ENCODE measurements around the gene SLCO4A1. TPM values are rescaled to one million over a fixed set of nuclear protein-coding genes. Genes with fewer than 3 reads are reported as not detected.

SLCO4A1 gene
- total and polyA plus RNA-seq, 8 donors: 0.58 to 44.3 (median 11.9) TPM

DNA sequence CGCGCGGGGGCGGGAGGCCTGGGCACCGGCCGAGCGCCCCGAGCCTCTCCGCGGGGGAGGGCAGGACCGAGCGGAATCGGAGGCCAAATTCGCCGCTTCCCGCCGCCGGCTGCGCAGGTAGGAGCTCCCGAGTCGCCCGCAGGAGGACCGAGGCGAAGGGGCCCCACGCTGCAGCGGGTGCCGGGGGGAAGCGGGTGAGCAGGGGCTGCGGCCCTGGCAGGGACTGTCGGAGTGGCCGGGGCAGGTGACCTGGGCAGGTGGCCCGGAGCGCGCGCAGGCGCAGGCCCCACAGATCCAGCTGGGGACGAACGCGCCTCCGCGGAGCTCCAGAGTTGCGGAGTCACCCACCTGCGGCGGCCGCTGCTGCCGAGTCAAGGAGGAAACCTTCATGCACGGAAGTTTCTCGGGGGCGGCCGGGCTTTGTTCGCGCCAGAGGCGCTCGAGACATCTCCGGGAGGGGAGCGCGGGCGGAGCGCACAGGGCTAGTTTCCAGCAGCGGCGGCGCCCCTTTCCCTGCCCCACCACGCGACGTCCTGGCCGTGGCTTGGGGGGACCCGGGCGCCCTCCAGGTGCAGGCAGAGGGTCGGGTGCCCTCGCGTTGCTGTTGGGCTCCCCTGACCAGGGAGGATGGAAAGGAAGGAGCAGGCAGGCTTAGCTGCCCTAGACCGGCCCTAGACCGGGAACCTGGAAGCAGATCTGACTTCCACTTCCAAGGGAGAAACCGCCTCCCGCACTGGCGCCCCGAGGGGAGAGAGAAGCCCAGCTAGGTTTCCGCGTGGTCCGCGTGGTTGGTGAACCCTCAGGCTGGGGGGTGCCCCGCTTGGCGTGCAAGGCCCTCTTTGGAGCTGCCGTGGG lies 590 bp downstream of the SLCO4A1 start:
- TF ChIP-seq POLR2AphosphoS5 (IDR thresholded peaks at IDR 0.05) (peak in 1 of 3 donors; percentile 42), POLR2A (IDR thresholded peaks at IDR 0.05) (peak in 1 of 4 donors; percentile 30), EP300 (IDR thresholded peaks at IDR 0.05) (no peak)
- TF ChIP-seq, protein P1, sequence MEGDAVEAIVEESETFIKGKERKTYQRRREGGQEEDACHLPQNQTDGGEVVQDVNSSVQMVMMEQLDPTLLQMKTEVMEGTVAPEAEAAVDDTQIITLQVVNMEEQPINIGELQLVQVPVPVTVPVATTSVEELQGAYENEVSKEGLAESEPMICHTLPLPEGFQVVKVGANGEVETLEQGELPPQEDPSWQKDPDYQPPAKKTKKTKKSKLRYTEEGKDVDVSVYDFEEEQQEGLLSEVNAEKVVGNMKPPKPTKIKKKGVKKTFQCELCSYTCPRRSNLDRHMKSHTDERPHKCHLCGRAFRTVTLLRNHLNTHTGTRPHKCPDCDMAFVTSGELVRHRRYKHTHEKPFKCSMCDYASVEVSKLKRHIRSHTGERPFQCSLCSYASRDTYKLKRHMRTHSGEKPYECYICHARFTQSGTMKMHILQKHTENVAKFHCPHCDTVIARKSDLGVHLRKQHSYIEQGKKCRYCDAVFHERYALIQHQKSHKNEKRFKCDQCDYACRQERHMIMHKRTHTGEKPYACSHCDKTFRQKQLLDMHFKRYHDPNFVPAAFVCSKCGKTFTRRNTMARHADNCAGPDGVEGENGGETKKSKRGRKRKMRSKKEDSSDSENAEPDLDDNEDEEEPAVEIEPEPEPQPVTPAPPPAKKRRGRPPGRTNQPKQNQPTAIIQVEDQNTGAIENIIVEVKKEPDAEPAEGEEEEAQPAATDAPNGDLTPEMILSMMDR (IDR thresholded peaks at IDR 0.05): no peak
- 1 to 2% (median 1%) methylated on average over 26 to 84 of the region's 84 CpGs for WGBS, 5 donors
- Histone ChIP-seq H3K27ac (peak overlapping the region; percentile 82 to 99 (median 88)), H3K4me3 (peak overlapping the region; percentile 55 to 79 (median 63)), H3K27me3 (peaks cover 5 to 48% (median 6%) of the 10 kb centered on the region in 3 donors), H3K9me3 (no peaks in the 10 kb centered on the region), H3K4me1 (peaks cover 55 to 68% (median 66%) of the 10 kb centered on the region in 4 donors), H3K36me3 (no peaks in the 10 kb centered on the region)
- intact Hi-C loops (cut with DNase I; ENCODE audit: low total_unique reads): no loop called here
- DNase-seq: peak; percentile 67 to 76

DNA sequence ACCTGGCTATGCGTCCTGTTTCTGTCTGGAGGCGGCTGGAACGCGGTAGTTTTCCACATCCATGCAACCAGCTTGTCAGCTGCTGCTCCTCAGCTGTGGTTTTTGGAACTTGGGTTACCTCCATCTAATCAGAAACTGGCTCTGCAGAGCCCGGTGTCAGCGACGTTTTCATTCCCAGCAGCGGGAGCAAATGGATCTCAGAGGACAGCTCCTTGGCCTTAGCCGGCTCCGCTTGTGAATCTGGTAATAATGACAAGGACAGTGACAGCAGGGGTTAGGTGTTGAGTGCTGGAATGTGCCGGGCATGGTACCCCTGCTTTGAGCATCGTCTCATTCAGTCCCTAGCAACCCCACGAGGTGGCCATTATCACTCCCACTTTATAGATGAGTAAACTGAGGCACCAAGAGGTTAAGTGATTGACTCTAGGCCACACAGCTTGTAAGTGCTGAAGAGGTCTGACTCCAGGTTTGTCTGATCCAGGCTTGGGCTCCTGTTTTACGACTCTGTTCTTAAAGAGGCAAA lies 1.3 kb downstream of the SLCO4A1 start:
- DNase-seq: peak in 1 of 2 donors; percentile 55
- Histone ChIP-seq H3K27me3 (peaks cover 5 to 48% (median 6%) of the 10 kb centered on the region in 3 donors), H3K9me3 (no peaks in the 10 kb centered on the region), H3K27ac (peak overlapping the region; percentile 82 to 99 (median 88)), H3K4me3 (peak overlapping the region; percentile 55 to 79 (median 63)), H3K36me3 (no peaks in the 10 kb centered on the region), H3K4me1 (peaks cover 60 to 75% (median 73%) of the 10 kb centered on the region in 4 donors)
- TF ChIP-seq POLR2A (IDR thresholded peaks at IDR 0.05) (no peak), EP300 (IDR thresholded peaks at IDR 0.05) (no peak), POLR2AphosphoS5 (IDR thresholded peaks at IDR 0.05) (peak in 1 of 3 donors; percentile 22)
- 36 to 47% (median 37%) methylated on average over 11 to 14 of the region's 14 CpGs for WGBS, 5 donors
- intact Hi-C loops (cut with DNase I; ENCODE audit: low total_unique reads): no loop called here

DNA sequence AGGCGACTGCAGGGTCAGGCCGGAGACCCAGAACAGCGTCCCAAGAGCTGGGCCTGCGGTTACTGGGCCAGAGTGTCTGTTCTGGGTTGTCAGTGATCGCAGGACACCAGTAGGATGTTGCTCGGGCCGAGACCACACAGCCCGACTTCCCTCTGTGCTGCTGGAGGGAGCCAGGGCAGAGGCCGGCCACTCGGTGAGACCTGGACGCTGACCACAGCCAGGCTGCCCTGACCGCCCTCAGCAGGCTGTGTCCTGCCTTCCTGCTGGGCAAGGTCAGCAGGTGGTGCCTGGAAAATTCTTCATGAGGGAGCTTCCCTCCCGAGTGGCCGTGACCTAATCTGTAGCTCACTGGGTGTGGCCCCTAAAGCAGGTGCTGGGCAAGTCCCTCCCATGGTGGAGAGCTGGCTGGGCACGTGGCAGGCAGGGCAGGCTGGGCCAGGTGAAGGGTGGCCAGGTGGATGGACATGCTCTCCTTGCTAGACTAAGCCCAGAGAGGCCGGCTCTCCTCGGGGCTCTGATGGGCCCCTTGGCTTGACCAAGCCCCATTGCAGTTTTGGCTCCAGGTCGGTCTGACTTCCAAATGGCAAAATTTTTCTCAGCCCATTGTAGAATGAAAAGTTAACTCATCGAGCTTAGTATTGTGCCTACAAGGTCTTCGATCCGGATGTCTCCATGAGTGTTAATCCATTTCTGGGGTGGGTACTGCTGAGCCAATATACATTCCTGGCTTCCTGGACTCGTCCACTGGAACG lies 1.9 kb downstream of the SLCO4A1 start:
- TF ChIP-seq EP300 (IDR thresholded peaks at IDR 0.05): no peak
- TF ChIP-seq POLR2AphosphoS5 (IDR thresholded peaks at IDR 0.05): peak in 2 of 3 donors; percentile 72 to 80
- Histone ChIP-seq H3K4me1 (peaks cover 60 to 81% (median 79%) of the 10 kb centered on the region in 4 donors), H3K9me3 (no peaks in the 10 kb centered on the region), H3K27me3 (peaks cover 5 to 48% (median 6%) of the 10 kb centered on the region in 3 donors), H3K4me3 (peak overlapping the region; percentile 55 to 79 (median 63)), H3K36me3 (peaks cover 0 to 2% (median 0%) of the 10 kb centered on the region in 4 donors), H3K27ac (peak overlapping the region; percentile 82 to 99 (median 88))
- peak; percentile 78 to 80 for DNase-seq
- intact Hi-C loops (cut with DNase I; ENCODE audit: low total_unique reads): no loop called here
- WGBS, 5 donors: 67 to 76% (median 73%) methylated on average over 16 to 23 of the region's 23 CpGs

DNA sequence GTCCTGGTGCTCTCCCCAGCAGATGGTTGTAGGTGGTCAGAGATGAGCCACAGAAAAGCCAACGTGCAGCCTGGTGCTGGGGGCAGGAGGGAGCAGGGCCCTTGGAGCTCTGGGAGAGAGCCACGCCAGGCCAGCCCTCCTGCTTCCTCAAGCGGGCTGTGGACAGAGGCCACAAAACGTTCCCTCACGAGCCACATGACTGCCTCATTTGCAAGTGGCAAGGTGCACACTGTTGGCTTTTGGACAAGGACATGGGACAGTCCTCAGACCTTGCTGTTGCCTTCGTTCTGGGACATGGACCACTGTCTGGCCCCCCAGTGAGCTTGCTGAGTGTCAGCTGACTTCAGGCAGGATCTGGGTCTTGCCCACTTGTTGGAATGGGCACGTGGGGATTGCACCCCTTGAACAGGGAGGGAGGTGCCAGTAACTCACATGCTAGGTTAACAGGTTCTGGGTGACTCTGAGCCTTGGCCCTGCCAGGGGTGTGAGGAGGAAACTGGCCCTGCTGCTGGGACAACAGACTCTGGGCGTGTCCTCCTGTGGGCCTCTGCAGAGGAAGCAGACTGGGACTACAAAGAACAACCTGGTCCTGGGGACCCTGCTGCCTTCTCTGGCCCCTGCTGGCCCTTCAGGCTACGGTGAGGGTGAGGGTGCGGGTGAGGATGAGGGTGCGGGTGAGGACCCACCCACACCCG lies 2.6 kb downstream of the SLCO4A1 start:
- Histone ChIP-seq H3K36me3 (peaks cover 0 to 8% (median 0%) of the 10 kb centered on the region in 4 donors), H3K27me3 (peaks cover 5 to 48% (median 6%) of the 10 kb centered on the region in 3 donors), H3K27ac (peak overlapping the region; percentile 82 to 99 (median 88)), H3K4me1 (peaks cover 60 to 88% (median 85%) of the 10 kb centered on the region in 4 donors), H3K9me3 (no peaks in the 10 kb centered on the region), H3K4me3 (no peak overlapping the region)
- TF ChIP-seq, protein P1 (IDR thresholded peaks at IDR 0.05): no peak
- peak in 2 of 3 donors; percentile 35 to 69 for TF ChIP-seq POLR2AphosphoS5 (IDR thresholded peaks at IDR 0.05)
- 51 to 72% (median 62%) methylated on average over 10 to 12 of the region's 12 CpGs for WGBS, 5 donors
- intact Hi-C loops (cut with DNase I; ENCODE audit: low total_unique reads): no loop called here
- DNase-seq: peak; percentile 75 to 84
